Mesenchymal stem cell (in vitro differentiated cells and primary cell): Measurements from ENCODE around the gene ZNF576.

ENCODE experiments used
- DNase-seq: peaks from one replicate; pipeline ENCODE4 v3.0.0-alpha.2; 2013
- H2AFZ ChIP-seq: one replicate; pipeline ENCODE4 v1.6.1; 2013; ENCODE audit warnings: low read depth, mild to moderate bottlenecking, control low read depth, inconsistent platforms, low read length, moderate library complexity
- H2AK5ac ChIP-seq: 2 replicates; pipeline ENCODE4 v1.6.1; 2013; ENCODE audit warnings: low read length, moderate library complexity, mild to moderate bottlenecking, inconsistent platforms; ENCODE audit not compliant: severe bottlenecking
- H2BK120ac ChIP-seq: one replicate; pipeline ENCODE4 v1.6.1; 2013; ENCODE audit warnings: low read depth, mild to moderate bottlenecking, inconsistent platforms, low read length, moderate library complexity
- H2BK12ac ChIP-seq, 2 experiments: one replicate each; pipeline ENCODE4 v1.6.1; 2013; ENCODE audit warnings: inconsistent platforms in 2 of 2, low read length in 2 of 2, mild to moderate bottlenecking in 2 of 2, moderate library complexity in 2 of 2, control low read depth in 1 of 2
- H2BK15ac ChIP-seq: one replicate; pipeline ENCODE4 v1.6.1; 2013; ENCODE audit warnings: mild to moderate bottlenecking, low read depth, inconsistent platforms; ENCODE audit not compliant: poor library complexity, severe bottlenecking
- H2BK5ac ChIP-seq: 2 replicates; pipeline ENCODE4 v1.6.1; 2013; ENCODE audit warnings: low read depth, mild to moderate bottlenecking, low read length, control low read depth, inconsistent platforms; ENCODE audit not compliant: poor library complexity, severe bottlenecking
- H3K14ac ChIP-seq, 2 experiments: one replicate each; pipeline ENCODE4 v1.6.1; 2013; ENCODE audit warnings: inconsistent platforms in 2 of 2, low read length in 2 of 2, control low read depth in 1 of 2, mild to moderate bottlenecking in 1 of 2, moderate library complexity in 1 of 2
- H3K18ac ChIP-seq, 2 experiments: one replicate each; pipeline ENCODE4 v1.6.1; 2013; ENCODE audit warnings: inconsistent platforms in 2 of 2, low read length in 2 of 2, control low read depth in 1 of 2, low read depth in 1 of 2, mild to moderate bottlenecking in 1 of 2
- H3K23ac ChIP-seq, 2 experiments: one replicate each; pipeline ENCODE4 v1.6.1; 2013; ENCODE audit warnings: inconsistent platforms in 2 of 2, low read length in 2 of 2, mild to moderate bottlenecking in 2 of 2, moderate library complexity in 2 of 2, control low read depth in 1 of 2
- H3K27ac ChIP-seq: 2 replicates; pipeline ENCODE4 v1.5.1; 2013; ENCODE audit warnings: mild to moderate bottlenecking, moderate library complexity, low read length, control low read depth, inconsistent platforms; ENCODE audit not compliant: poor library complexity, severe bottlenecking
- H3K27me3 ChIP-seq, 2 experiments: 2 replicates each; pipeline versions ENCODE4 v1.6.1 to v1.7.0; 2013; ENCODE audit warnings: low read length in 2 of 2, mild to moderate bottlenecking in 2 of 2, moderate library complexity in 2 of 2, control low read depth in 1 of 2, inconsistent platforms in 1 of 2; ENCODE audit not compliant: control insufficient read depth in 1 of 2, insufficient read depth in 1 of 2
- H3K36me3 ChIP-seq, 2 experiments: 2 replicates each; pipeline versions ENCODE4 v1.6.1 to v1.7.0; 2013; ENCODE audit warnings: low read length in 2 of 2, control low read depth in 1 of 2, inconsistent platforms in 1 of 2, low read depth in 1 of 2, mild to moderate bottlenecking in 1 of 2; ENCODE audit not compliant: insufficient read depth in 2 of 2, control insufficient read depth in 1 of 2
- H3K4ac ChIP-seq, 2 experiments: one replicate each; pipeline ENCODE4 v1.6.1; 2013; ENCODE audit warnings: inconsistent platforms in 2 of 2, low read length in 2 of 2, mild to moderate bottlenecking in 2 of 2, moderate library complexity in 2 of 2, control low read depth in 1 of 2, low read depth in 1 of 2
- H3K4me1 ChIP-seq: 2 replicates; pipeline ENCODE4 v1.6.1; 2013; ENCODE audit warnings: low read depth, low read length, control low read depth; ENCODE audit not compliant: control insufficient read depth, insufficient read depth
- H3K4me2 ChIP-seq: 2 replicates; pipeline ENCODE4 v1.6.1; 2013; ENCODE audit warnings: low read length, mild to moderate bottlenecking, inconsistent platforms; ENCODE audit not compliant: poor library complexity, severe bottlenecking
- H3K4me3 ChIP-seq, 2 experiments: 2 replicates each; pipeline versions ENCODE4 v1.5.1 to v1.7.0; 2013; ENCODE audit warnings: low read length in 2 of 2, mild to moderate bottlenecking in 2 of 2, control low read depth in 1 of 2, low read depth in 1 of 2; ENCODE audit not compliant: insufficient read depth in 1 of 2
- H3K79me1 ChIP-seq: replicated peaks from 2 replicates; pipeline ENCODE4 v1.6.1; 2013; ENCODE audit warnings: mild to moderate bottlenecking, control low read depth, low read length, inconsistent platforms; ENCODE audit not compliant: poor library complexity, severe bottlenecking
- H3K9ac ChIP-seq: 2 replicates; pipeline ENCODE4 v1.7.0; 2013; ENCODE audit warnings: mild to moderate bottlenecking, low read length, moderate library complexity
- H3K9me3 ChIP-seq: 2 replicates; pipeline ENCODE4 v1.7.0; 2013; ENCODE audit warnings: mild to moderate bottlenecking, low read length; ENCODE audit not compliant: control insufficient read depth
- H4K8ac ChIP-seq: one replicate; pipeline ENCODE4 v1.6.1; 2013; ENCODE audit warnings: inconsistent platforms, mild to moderate bottlenecking, low read length, moderate library complexity
- H4K91ac ChIP-seq: one replicate; pipeline ENCODE4 v1.6.1; 2013; ENCODE audit warnings: mild to moderate bottlenecking, low read length, inconsistent platforms
- WGBS: methylation state at CpG from one replicate; pipeline ENCODE4 v1.1.7; 2013; ENCODE audit warnings: mixed read lengths; 5-methylcytosine and 5-hydroxymethylcytosine counted together

The ZNF576 gene

DNA sequence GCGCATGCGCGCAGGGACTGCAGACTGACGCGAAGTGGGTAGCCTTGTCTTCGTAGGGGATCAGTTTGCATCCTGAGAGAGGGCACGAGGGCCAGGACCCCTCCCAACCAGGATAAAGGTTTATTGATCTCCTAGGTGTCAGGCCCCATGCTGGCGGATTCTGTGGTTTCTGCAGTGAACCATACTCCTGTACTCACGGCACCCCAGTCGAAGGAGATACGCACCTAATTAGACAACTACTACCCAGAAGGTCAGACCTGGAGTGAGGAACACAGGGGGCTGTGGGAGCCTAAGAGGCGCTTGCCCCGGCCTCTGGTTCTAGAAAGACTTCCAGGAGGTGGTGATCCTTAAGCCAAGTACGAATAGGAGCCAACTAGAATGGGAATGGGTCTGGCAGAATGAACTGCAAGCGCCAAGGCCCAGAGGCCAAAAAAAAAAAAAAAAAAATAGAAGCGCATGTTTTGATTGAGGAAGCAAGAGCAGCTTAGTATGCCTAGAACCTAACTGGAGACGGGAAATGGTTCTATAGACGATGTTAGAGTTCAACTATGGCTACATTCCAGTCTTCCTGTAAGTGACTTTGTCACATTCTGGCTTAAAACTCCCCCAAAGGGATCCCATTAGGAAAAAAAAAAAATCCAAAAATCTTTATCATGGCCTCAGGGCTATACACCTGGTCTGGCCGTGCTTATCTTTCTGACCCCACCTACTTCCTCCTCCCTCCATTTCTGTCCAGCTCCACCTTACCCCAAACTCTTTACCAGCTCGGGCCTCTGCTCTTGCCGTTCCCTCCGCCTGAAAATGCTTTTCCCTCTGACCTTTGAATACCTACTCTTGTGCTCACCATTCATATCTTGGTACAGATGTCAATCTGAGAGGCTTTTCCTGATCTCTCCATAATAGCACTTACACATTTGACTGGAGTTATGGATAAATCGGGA is 23.9 kb downstream of the ZNF576 start:
- peak overlapping the region; percentile 82 for H3K27ac ChIP-seq
- no peak overlapping the region for H3K14ac ChIP-seq
- peak overlapping the region; percentile 78 to 93 for H3K18ac ChIP-seq
- peak overlapping the region; percentile 72 for H2AFZ ChIP-seq
- peak overlapping the region in 1 of 2 experiments; percentile 18 for H2BK12ac ChIP-seq
- DNase-seq, result no peak
- H3K4me3 ChIP-seq, result peak overlapping the region; percentile 75 to 91
- H3K4ac ChIP-seq, result peak overlapping the region in 1 of 2 experiments; percentile 91
- peak overlapping the region; percentile 60 for H3K4me2 ChIP-seq
- H2BK120ac ChIP-seq, result no peak overlapping the region
- peak overlapping the region; percentile 66 for H4K91ac ChIP-seq
- peaks cover 20% of the 10 kb centered on the region for H3K79me1 ChIP-seq
- peaks cover 10% of the 10 kb centered on the region for H3K4me1 ChIP-seq
- H3K27me3 ChIP-seq, result no peaks in the 10 kb centered on the region
- 64% methylated on average over 22 of the region's 23 CpGs for WGBS
- H3K23ac ChIP-seq, result peak overlapping the region in 1 of 2 experiments; percentile 5
- H2BK15ac ChIP-seq, result no peak overlapping the region
- H3K36me3 ChIP-seq, result peaks cover 0 to 27% of the 10 kb centered on the region in 2 experiments
- H3K9ac ChIP-seq, result peak overlapping the region; percentile 92
- H3K9me3 ChIP-seq, result no peaks in the 10 kb centered on the region
- H2AK5ac ChIP-seq, result peak overlapping the region; percentile 11
- H2BK5ac ChIP-seq, result no peak overlapping the region
- peak overlapping the region; percentile 83 for H4K8ac ChIP-seq

DNA sequence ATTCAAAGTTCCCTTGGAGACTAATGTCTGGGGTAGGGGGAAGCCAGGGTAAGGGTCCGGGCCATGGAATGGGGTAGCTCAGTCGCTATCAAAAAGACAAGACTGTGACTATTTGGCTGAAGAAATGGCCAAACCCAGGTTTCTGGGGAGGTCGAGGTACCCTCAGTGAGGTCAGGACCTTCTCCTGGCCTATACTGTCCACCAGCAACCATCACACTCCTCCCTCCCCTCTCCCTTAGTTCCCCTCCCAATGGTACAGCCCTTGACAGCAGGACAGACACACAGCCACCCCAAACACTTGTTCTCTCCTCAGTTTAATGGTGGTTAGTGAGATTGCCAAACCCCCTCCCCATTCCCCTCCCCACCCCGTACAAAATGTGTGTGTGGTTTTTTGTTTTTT is 25.7 kb downstream of the ZNF576 start:
- Histone ChIP-seq H3K4ac (no peak overlapping the region), H3K9me3 (no peaks in the 10 kb centered on the region), H3K36me3 (peaks cover 0 to 43% of the 10 kb centered on the region in 2 experiments), H3K79me1 (peaks cover 20% of the 10 kb centered on the region), H2AK5ac (no peak overlapping the region), H3K4me3 (no peak overlapping the region), H2BK120ac (no peak overlapping the region), H4K8ac (no peak overlapping the region), H2BK12ac (no peak overlapping the region), H2AFZ (no peak overlapping the region), H3K18ac (no peak overlapping the region), H3K23ac (no peak overlapping the region), H3K14ac (no peak overlapping the region), H3K27ac (no peak overlapping the region), H2BK15ac (no peak overlapping the region), H3K4me1 (peaks cover 13% of the 10 kb centered on the region), H4K91ac (no peak overlapping the region), H3K27me3 (peaks cover 0 to 12% of the 10 kb centered on the region in 2 experiments), H2BK5ac (no peak overlapping the region), H3K9ac (no peak overlapping the region), H3K4me2 (no peak overlapping the region)
- 67% methylated on average over 2 of the region's 4 CpGs for WGBS
- DNase-seq, result no peak

DNA sequence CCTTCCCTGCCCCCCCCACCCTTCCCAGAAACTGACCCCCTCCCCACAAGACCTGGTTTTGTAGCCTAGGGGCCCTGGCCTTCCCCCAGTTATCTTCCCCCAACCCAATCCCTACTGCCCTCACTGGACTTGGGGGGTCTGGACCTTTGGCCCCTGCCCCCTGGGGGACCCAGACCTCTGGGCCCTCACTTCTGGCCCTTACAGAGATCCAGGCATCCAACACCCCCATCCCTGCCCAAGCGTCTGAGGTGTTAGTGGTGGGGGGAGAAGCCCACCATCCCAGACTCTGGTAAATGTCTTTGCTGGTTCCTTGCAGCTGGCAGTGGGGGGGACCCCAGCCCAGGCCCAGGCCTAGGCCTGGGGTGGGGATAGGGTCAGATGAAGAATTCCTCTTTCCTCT is 26.6 kb downstream of the ZNF576 start:
- Histone ChIP-seq H3K14ac (no peak overlapping the region), H3K9me3 (no peaks in the 10 kb centered on the region), H4K8ac (no peak overlapping the region), H4K91ac (no peak overlapping the region), H3K9ac (no peak overlapping the region), H3K23ac (no peak overlapping the region), H2BK15ac (no peak overlapping the region), H3K4me1 (peaks cover 13% of the 10 kb centered on the region), H3K4me3 (no peak overlapping the region), H2AK5ac (no peak overlapping the region), H2BK5ac (no peak overlapping the region), H2AFZ (no peak overlapping the region), H2BK12ac (no peak overlapping the region), H3K27ac (no peak overlapping the region), H3K36me3 (peaks cover 0 to 45% of the 10 kb centered on the region in 2 experiments), H3K4me2 (no peak overlapping the region), H3K18ac (no peak overlapping the region), H3K27me3 (peaks cover 0 to 14% of the 10 kb centered on the region in 2 experiments), H3K79me1 (peaks cover 22% of the 10 kb centered on the region), H2BK120ac (no peak overlapping the region), H3K4ac (no peak overlapping the region)
- no CpG with 5 or more reads among the region's 1 CpG for WGBS
- no peak for DNase-seq

DNA sequence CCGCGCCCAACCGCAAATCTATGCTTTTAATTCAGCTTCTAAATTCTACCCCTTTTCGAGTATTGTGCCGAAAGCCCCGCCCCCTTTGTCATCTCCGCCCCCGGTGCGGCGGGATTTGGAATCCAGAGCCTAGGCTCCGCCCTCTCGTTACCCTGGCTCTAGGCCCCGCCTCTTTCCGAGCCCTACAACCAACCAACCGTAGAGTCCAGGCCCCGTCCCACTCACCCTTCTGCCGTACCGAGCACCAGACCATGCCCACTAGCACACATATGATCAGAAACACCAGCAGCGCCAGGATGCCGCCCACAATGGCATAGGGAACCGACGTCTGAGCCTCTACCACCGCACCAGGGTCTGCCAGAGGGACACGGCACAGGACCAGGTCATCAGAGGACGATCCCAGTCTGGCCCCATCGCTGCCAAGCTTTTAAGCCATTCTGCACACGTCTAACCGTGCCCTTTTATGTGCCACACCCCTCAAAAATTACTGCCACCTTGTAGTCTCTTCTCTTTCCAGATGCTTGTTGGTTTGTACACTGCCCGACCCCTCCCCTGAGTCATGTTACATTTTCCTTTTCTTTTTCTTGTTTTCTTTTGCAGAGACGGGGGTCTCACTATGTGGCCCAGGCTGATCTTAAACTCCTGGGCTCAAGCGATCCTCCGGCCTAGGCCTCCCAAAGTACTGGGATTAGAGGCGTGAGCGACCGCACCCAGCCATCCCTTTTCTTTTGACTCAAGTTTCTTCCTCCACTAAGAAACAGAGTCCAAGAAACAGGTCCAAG is 27.7 kb downstream of the ZNF576 start:
- H3K79me1 ChIP-seq, result peaks cover 24% of the 10 kb centered on the region
- H2BK120ac ChIP-seq, result no peak overlapping the region
- 92% methylated on average over 35 of the region's 35 CpGs for WGBS
- H3K14ac ChIP-seq, result no peak overlapping the region
- H2BK12ac ChIP-seq, result no peak overlapping the region
- DNase-seq, result no peak
- H2AK5ac ChIP-seq, result no peak overlapping the region
- no peak overlapping the region for H4K91ac ChIP-seq
- no peak overlapping the region for H3K23ac ChIP-seq
- H3K4me1 ChIP-seq, result peaks cover 9% of the 10 kb centered on the region
- no peak overlapping the region for H3K9ac ChIP-seq
- H4K8ac ChIP-seq, result no peak overlapping the region
- H3K9me3 ChIP-seq, result no peaks in the 10 kb centered on the region
- H2BK15ac ChIP-seq, result no peak overlapping the region
- no peak overlapping the region for H3K4ac ChIP-seq
- H2BK5ac ChIP-seq, result no peak overlapping the region
- no peak overlapping the region for H3K18ac ChIP-seq
- no peak overlapping the region for H3K4me2 ChIP-seq
- peaks cover 0 to 45% of the 10 kb centered on the region in 2 experiments for H3K36me3 ChIP-seq
- H3K27me3 ChIP-seq, result peaks cover 0 to 14% of the 10 kb centered on the region in 2 experiments
- H3K27ac ChIP-seq, result no peak overlapping the region
- H2AFZ ChIP-seq, result no peak overlapping the region
- no peak overlapping the region for H3K4me3 ChIP-seq
